T-helper 9 cell (primary cell): Measurements from ENCODE around the gene ZNF57.
"Not testable (repeated sequence)": the region's sequence is repeated elsewhere in the genome, so short reads cannot be mapped to it uniquely, and the experiment has no call there.

Experiments
- DNase-seq: peaks from one replicate; pipeline ENCODE4 v3.0.0-alpha.2; 2020
- total RNA-seq, 2 donors: gene quantifications; one replicate each; lab custom pipeline; 2026; lab: John Stamatoyannopoulos, UW

Gene ZNF57
- 0.72 to 9.0 reads per million in 2 donors for total RNA-seq

DNA sequence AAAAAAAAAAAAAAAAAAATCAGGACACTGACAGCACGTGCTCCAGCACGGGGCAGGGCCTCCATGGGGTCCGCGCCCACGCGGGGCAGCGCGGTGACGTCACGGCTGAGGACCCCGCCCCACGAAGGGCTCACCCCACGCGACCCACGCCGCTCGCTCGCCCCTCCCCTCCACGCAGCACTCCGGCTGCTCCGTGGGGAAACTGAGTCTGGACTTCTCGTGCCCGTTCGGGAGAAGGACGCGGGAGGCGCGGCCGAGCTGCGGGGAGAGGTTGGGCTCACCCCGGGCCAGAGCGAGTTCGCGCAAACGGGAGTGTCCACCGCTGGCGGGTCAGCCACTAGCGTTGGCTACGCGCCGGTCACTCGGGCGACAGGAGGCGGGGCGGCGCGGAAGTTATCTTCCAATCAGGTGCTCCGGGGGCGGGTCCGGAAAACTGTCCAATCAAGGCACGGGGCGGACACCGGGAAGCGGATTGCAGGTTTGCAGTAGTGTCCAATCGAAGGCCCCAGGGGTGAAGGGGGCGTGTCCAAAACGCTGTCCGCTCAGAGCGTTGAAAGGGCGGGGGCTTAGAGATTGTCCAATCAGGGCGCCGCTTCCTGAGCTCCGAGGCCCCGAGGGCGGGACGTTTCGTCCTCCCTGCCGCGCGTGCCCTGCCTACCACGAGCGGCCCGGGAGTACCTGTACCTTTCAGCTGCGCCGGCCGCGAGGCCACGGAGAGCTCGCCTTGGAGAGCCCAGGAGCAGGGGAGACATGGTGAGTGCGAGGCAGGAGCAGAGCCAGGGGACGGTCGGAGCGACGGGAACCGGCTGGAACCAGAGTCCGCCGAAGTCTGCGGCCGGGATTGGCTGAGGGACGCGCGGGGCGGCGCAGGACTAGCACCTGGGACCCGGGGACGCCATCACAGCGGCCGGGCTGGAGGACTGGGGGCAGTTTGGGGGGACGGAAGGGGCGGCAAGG lies at the start of gene ZNF57:
TSS of gene ZNF57 (plus strand) at position 633 of the 957 bp plus-strand sequence. CDS start at position 751, 118 bp downstream.
- DNase-seq, result peak; percentile 94

DNA sequence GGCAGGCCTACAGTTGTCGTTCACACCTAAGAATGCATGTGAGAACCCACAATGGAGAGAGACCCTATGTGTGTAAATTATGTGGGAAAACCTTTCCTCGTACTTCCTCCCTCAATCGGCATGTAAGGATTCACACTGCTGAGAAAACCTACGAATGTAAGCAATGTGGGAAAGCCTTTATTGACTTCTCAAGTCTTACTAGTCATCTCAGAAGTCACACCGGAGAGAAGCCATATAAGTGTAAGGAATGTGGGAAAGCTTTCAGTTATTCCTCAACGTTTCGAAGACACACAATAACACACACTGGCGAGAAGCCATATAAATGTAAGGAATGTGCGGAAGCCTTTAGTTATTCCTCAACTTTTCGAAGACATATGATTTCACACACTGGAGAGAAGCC lies 48.1 kb upstream of the ZNF57 start:
- DNase-seq, result no peak

DNA sequence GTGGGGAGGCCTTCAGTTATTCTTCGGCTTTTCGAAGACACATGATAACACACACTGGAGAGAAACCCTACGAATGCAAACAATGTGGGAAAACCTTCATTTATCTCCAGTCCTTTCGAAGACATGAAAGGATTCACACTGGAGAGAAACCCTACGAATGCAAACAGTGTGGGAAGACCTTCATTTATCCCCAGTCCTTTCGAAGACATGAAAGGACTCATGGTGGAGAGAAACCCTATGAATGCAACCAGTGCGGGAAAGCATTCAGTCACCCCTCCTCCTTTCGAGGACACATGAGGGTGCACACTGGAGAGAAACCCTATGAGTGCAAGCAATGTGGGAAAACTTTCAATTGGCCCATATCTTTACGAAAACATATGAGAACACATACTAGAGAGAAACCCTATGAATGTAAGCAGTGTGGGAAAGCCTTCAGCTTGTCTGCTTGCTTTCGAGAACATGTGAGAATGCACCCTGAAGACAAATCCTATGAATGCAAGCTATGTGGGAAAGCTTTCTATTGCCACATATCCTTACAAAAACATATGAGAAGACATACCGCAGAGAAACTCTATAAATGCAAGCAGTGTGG lies 47.6 kb upstream of the ZNF57 start:
- no peak for DNase-seq

DNA sequence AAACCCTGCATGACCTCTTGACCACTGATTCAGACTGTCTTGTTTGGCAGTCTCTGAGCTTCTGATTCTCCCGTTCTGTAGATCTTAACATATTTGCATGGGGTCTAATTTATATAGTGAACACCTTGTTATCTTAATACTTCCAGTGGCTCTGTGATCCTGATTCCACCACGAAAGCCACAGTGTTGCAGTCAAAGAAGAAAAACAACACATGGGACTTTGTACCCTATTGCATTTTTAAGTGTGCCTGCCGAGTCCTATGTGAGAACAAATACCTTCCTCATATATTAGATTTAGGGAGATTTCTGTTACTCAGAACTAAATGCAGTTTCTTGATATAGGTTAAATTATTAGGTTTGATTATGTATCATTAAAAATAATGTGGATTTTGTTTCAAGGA lies 45.9 kb upstream of the ZNF57 start:
- DNase-seq, result no peak

DNA sequence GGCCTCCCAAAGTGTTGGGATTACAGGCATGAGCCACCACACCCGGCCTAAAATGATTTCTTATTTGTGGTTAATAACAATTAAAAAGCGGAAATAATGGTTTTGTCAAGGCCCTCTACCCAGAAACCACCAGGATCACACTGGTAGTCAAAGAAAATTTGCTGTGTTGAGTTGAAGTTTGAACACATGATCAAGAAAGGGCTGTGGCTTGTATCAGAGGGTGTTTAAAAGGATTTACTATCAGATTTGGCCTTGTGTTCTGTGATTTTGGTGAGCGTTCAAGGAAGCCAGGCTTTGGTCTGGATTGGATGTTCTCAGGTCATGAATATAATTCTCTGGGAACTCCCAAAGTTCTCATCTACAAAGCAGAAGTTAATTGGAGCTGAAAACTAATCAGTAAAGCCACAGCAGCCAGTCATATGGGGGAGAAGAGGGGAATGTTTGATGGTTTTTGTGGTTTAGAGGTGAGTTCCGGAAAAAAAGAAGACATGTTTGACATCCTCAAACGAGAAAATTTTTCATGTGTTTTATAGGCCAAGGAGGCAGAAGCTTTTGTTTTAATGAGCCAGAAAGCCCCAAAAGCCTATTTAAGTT lies 44.2 kb upstream of the ZNF57 start:
- DNase-seq, result no peak

DNA sequence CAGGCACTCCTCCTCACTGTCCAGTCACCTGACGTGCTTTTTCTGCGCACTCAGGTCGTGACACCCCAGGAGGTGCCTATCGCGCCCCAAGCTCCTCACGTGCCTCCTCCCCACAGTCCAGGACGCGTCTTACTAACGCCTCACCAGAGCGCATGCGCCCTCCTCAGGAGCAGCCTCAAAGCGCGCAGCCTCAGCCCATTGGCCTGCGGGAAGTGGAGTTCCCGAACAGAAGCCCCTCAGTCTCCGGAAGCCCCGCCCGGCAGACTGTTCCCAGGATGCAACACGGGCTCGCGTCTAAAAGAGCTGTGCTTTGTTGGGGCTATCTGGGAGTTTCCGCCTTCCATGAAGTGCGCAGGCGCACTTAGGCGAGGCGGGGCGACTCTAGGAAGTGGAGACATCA lies 41.9 kb upstream of the ZNF57 start:
- DNase-seq, result no peak

DNA sequence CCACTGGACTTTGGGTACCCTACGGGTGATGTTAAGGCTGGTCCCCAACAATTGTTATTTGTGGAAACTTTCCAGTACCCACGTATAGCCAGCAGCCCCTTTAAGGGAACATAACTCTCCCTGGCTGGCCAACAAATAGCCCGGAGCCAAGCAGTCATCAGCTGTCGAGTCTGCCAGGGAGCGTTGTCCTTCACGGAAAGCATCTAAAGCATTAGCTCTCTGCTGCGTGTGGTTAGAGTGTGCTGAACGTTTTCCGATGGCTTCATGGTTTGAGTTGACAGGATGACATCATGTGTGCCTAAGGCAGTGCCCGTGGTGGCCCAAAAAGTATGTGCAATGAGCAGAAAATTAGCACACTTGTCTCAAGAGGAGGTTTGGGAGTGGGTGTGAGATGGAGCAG lies 36.9 kb upstream of the ZNF57 start:
- no peak for DNase-seq

DNA sequence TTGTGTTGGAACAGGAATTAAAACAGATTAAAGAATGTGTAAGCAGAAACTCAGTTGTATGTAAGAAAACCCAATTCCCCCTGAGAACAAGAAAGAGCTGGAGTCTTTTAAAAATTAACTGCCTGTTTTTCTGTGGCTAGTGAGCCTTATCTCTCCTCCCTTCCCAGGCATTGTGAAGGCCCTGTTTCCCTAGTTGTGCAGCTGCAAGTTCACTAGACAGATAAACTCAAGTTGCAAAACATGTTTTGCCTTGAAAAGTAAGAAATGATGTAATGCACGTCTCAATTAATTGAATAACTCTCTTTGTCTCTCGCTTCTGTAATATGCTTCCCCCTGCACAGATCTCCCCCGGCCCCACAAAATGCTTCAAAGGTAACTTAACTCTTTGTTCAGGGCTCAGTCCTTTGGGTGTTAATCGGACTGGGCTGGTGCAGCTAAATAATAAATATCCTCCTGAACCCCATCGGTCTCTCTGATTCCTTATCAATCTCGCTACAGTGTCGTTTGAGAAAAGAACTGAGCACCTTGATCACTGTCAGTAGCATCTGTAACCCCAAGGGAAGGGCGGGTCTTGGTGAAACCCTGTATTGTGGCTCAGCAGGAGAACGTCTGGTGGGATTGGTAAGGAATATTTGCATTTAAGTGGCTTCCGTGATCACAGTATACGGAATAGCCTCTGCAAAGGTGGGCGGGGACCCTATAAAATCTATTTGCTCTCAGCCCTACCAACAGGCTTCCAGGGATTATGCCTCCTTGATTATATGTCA lies 35.2 kb upstream of the ZNF57 start:
- DNase-seq, result no peak

DNA sequence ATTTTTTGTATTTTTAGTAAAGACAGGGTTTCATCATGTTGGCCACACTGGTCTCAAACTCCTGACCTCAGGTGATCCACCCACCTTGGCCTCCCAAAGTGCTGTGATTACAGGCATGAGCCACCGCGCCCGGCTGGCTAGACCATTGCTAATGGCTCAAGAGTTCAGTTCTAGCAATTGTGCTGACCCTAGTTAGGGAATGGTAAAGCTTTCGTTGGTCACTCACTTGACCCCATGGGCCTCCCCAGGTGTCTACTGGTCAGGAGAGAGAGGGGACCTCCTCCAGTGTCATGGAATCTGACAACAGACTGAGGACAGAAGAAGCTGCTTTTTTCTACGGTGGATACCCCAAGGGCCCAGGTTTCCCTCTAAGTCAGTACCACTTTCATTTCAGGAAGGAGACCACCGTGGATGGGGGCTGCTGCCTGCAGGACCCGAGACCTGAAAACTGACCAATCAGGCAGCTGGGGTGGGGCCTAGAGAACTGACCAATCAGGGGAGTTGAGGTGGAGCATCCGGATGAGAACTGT lies 34.2 kb upstream of the ZNF57 start:
- no peak for DNase-seq

DNA sequence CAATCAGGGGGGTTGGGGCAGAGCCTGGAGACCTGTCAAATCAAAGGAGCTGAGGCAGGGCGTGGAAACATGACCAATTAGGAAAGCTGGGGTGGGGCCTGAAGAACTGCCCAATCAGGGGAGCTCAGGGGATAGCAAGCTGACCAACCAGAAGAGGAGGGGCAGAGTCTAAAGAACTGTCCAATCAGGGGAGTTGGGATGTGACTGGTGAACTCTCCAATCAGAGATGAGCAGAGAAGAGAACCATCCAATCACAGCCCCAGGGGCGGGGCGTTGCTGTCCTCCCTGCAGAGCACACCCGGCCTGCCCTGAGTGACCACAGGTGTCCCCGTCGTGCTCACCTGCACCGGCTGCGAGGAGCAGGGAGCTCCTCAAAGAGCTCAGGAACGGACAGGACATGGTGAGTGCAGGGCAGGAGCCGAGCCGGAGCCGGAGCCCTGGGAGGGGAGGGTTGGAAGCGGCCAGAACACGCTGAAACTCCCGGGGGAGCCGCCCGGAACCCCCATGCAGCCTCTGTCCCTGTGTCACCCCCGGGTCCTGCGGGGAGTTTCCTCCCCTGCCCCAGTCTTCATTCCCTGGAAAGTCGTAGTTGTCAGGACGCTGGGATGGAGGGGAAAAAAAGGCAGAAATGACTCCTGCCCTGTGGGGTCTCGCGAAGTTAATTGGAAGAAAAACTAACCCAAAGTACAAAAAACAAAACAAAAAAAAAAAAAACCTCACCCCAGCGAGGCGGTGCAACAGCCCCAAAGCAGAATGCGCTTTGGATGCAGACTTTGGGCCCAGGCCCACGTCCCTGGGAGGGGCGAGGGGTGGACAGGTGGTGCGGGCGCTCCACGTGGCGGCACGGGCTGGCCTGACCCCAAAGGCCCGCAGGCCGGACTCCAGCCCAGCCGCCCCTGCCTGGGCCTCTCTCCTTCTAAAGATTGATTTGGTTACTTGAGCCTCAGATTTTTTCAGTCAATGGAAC lies 33.4 kb upstream of the ZNF57 start, which contains the start of gene ZNF556:
TSS of gene ZNF556 (plus strand) at position 311 of the 967 bp plus-strand sequence. CDS start at position 398, 87 bp downstream.
- no peak for DNase-seq

DNA sequence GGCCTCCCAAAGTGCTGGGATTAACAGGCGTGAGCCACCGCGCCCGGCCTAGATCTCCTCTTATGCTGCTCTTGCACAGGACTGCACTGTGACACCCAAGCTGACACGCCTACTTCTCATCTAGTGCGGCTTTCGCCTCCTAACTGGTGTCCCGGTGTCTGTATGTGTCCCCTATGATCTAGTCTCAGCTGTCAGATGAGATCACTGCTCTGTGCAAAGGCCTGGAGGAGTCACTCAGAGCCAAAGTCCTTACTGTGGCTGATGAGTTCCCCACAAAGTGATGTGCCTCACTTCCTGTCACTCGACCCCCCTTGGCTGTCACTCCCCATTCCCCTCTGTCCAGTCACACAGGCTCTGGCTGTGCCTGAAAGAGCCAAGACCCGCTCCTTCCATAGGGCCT lies 31.1 kb upstream of the ZNF57 start:
- no peak for DNase-seq

DNA sequence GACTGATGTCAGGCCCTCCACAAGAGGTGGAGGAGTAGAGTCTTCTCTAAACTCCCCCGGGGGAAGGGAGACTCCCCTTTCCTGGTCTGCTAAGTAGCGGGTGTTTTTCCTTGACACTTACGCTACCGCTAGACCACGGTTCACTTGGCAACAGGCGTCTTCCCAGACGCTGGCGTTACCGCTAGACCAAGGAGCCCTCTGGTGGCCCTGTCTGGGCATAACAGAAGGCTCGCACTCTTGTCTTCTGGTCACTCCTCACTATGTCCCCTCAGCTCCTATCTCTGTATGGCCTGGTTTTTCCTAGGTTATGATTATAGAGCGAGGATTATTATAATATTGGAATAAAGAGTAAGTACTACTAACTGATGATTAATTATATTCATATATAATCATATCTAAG lies 28.6 kb upstream of the ZNF57 start:
- DNase-seq, result not testable (repeated sequence)

DNA sequence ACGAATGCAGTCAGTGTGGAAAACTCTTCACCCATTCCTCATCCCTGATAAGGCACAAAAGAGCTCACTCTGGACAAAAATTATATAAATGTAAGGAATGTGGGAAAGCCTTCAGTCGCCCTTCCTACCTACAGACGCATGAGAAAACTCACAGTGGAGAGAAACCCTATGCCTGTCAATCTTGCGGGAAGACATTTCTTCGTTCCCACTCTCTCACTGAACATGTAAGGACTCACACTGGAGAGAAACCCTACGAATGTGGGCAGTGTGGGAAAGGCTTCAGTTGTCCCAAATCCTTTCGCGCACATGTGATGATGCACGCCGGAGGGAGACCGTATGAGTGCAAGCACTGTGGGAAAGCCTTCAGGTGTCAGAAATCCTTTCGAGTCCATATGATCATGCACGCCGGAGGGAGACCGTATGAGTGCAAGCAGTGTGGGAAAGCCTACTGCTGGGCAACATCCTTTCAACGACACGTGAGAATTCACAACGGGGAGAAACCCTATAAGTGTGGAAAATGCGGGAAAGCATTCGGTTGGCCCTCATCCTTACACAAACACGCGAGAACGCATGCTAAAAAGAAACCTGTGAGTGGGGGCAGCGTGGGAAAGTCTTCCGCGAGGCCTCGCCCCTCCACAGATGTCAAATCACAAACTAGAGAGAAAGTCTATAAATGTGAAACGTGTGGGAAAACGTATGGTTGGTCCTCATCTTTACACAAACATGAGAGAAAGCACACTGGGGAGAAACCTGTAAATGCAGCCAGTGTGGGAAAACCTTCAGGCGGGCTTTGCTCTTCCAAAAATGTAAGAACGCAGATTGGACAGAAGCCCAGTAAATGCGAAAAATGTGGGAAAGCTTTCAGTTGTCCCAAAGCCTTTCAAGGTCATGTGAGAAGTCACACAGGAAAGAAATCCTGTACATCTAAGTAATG lies 23.1 kb upstream of the ZNF57 start:
- no peak for DNase-seq

DNA sequence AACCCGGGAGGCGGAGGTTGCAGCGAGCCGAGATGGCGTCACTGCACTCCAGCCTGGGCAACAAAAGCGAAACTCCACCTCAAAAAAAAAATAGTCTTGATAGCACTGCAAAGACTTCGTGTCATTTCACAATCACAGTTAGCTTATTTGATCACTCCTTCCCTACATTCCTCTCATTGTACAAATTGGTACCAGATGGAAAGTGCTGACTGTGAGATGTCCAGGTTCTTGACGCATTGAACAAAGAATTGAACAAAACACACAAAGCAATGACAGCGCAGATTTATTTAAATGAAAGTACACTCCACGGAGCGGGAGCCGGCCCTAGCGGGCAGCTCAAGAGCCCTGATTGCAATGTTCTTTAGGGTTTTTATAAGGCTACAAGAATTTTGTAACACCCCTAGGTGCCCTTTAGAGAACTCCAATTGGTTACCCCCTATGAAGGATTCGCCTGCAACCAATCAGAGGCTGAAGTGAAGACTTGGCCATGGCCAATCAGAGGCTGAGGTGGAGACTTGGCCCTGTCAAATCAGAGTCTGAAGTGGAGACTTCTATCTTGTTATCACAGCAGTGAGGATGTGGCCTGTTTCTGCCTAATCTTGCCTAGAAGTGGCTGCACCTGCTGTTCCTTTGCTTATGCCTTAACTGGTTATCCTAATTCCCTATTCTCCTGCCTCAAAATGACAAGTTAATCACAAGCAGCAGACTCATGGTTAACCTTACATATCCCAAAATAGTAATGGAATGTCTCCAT lies 16.9 kb upstream of the ZNF57 start:
- DNase-seq, result no peak

DNA sequence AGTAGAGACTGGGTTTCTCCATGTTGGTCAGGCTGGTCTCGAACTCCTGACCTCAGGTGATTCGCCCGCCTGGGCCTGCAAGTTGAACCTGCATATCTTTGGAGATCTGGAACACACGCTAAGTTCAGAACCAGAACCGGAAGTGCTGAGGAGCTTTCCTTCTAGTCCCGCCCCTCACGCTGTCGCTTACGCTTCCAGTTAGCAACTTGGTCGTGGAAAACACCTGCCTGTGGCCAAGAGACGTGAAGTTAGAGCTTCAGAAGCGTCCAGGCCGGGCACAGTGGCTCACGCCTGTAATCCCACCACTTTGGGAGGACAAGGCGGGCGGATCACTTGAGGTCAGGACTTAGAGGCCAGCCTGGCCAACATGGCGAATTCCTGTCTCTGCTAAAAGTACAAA lies 15.0 kb upstream of the ZNF57 start:
- DNase-seq, result no peak

DNA sequence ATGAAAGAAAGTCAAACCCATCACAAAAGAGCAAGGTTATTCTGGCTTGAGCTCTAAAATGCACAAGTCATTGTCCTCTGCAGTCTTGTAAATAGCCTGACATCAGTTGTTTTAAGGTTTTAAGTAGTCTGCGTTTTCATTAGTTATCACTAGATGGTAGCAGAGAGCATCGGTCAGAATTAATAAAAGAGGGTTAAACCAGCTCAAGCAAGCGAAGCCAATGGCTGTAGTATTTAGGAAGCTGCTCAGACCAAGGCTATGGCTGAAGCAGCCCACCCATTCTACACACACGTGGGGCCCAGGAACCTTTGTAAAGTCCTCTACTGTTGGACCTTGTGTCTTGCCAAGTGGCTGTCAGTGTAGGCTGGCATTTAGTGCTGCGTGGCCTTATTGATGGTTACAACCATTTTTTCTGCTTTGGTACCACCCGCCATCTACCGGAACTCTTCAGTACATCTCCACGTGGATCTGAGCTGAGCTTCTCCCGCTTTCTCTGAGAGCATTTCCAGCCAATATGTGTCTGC lies 13.3 kb upstream of the ZNF57 start:
- DNase-seq, result no peak

DNA sequence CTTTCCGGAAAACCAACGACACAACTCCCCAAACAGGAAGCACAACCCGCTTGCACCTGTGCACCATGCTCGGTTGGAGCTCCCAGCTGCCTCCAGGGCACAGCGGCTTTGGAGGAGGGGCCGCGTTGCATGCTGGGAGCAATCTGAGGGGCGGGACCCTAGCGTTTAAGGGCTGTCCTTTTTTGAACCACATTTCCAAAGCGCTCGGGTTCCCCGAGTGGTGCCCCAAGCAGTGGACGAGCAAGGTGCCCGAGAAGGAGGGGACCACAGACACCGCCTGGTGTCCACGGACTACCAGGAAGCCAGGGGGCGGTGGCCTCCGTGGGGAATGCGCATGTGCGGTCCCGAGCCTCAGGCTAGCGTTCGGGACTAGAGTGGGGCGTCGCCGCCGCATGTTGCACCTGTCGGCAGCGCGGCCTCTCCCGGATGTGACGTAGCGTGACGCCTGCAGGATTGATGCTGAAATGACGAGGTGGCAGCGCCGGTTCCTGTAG lies 11.9 kb upstream of the ZNF57 start:
- peak; percentile 12 for DNase-seq

DNA sequence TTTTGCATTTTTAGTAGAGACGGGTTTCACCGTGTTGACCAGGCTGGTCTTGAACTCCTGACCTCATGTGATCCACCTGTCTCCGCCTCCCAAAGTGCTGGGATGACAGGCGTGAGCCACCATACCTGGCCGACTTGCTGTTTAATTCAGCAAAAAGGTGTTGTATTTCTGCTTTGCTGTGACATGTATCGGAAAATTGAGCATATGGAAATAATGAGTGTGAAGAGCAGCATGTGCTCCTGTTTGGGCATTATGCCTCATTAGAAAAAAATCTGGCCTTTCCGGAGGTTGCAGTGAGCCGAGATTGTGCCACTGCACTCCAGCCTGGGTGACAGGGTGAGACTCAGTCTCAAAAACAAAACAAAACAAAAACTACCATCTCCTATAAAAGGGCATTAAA lies 10.2 kb upstream of the ZNF57 start:
- not testable (repeated sequence) for DNase-seq

DNA sequence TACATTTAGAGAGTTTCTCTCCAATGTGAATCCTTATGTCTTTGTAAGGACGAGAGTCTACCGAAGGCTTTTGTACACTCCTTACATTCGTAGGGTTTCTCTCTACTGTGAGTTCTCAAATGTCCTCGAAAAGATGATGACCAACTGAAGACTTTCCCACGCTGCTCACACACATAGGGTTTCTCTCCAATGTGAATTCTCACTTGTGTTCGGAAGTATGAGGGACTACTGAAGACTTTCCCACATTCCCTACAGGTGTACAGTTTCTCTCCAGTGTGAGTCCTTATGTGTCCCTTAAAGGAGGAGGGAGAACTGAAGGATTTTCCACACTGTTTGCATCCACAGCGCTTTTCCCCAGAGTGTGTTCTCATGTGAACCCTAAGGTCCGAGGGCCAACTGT lies 4.0 kb upstream of the ZNF57 start:
- no peak for DNase-seq
